Raji (cell line): ENCODE measurements around the gene TRIM45.

Experiments
- POLR2A ChIP-seq: IDR thresholded peaks from 2 replicates; pipeline ENCODE4 v1.6.1; 2011; ENCODE audit warnings: low read depth, low read length, control low read depth; ENCODE audit not compliant: insufficient read depth

The TRIM45 gene

GRCh38 chr1:117121589-117122329 is at the start of gene TRIM45:
Gene TRIM45 (minus strand): TSS chr1:117121749. CDS start chr1:117121201, 548 bp downstream.
- TF ChIP-seq POLR2A, result no peak

GRCh38 chr1:117169871-117170596 is 48.5 kb upstream of the TRIM45 start:
- TF ChIP-seq POLR2A, result no peak

- TF ChIP-seq POLR2A, result no peak
These were observed 45.9 kb upstream of the TRIM45 start for GRCh38 chr1:117167402-117167801.

- TF ChIP-seq POLR2A, result no peak
These were observed 44.5 kb upstream of the TRIM45 start for GRCh38 chr1:117166076-117166475.

- TF ChIP-seq POLR2A, result no peak
These were observed 42.7 kb upstream of the TRIM45 start for GRCh38 chr1:117164209-117164608.

GRCh38 chr1:117162816-117163215 is 41.3 kb upstream of the TRIM45 start:
- TF ChIP-seq POLR2A, result no peak

GRCh38 chr1:117161887-117162286 is 40.3 kb upstream of the TRIM45 start:
- no peak for TF ChIP-seq POLR2A

GRCh38 chr1:117150316-117150715 is 28.8 kb upstream of the TRIM45 start:
- no peak for TF ChIP-seq POLR2A

GRCh38 chr1:117147856-117148588 is 26.5 kb upstream of the TRIM45 start:
- TF ChIP-seq POLR2A, result no peak

GRCh38 chr1:117147341-117147831 is 25.8 kb upstream of the TRIM45 start:
- no peak for TF ChIP-seq POLR2A

- TF ChIP-seq POLR2A, result no peak
These were observed 25.2 kb upstream of the TRIM45 start for GRCh38 chr1:117146575-117147340.

- no peak for TF ChIP-seq POLR2A
These were observed 24.5 kb upstream of the TRIM45 start for GRCh38 chr1:117146072-117146471.

- no peak for TF ChIP-seq POLR2A
These were observed 22.3 kb upstream of the TRIM45 start for GRCh38 chr1:117143871-117144270.

GRCh38 chr1:117143172-117143571 is 21.6 kb upstream of the TRIM45 start:
- no peak for TF ChIP-seq POLR2A

GRCh38 chr1:117142200-117142599 is 20.7 kb upstream of the TRIM45 start:
- TF ChIP-seq POLR2A, result no peak
